ENCODE data around the gene LCN15.

- TF ChIP-seq YY1 (IDR thresholded peaks at IDR 0.05; ENCODE audit: insufficient read depth, insufficient read length) (no peak), ZNF274 (IDR thresholded peaks at IDR 0.05; ENCODE audit: low read depth, low read length) (no peak), SUZ12 (IDR thresholded peaks at IDR 0.05; ENCODE audit: extremely low read depth, insufficient read depth, insufficient read length) (no peak)
Measured at GRCh38 chr9:136713550-136713949, 50.8 kb downstream of the LCN15 start.

Measured in NT2/D1 (cell line).